ENCODE measurements around the gene MPP3. TPM values are rescaled to one million over a fixed set of nuclear protein-coding genes. Genes with fewer than 3 reads are reported as not detected.
"Not testable (repeated sequence)": the region's sequence is repeated elsewhere in the genome, so short reads cannot be mapped to it uniquely, and the experiment has no call there.

MPP3 gene
- total RNA-seq, 1 donor from 2014 or later, result 30.2 TPM

DNA sequence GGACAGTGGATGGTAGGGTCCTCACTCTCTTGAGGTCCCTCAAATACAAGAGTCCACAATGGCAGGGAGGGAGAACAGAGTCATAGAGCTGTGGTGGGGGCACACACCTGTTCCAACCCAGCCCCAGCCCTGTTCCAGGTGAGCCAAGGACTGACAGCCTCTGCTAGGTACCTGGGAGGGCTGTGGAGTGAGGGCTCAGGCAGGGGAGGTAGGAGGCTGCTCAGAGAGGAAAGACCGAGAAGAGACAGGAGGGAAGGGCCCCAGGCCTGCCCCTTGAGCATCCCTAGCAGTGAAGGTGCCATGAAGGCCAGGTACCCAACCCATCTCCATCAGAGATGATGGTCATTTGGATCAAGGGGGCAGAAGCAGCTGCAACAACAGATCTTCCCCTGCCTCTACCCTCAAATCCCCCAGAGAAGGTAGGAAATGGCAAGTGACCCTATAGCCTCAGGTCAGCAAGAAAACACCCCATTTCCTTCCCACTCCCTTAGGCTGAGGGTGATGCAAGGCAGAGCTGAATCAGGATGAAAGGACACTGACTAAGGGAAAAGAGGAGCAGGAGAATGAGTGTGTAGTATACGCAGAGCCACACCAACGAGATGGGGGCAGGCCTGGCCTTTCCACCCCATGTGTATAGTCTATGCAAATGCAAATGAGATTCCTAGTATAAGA lies 42.7 kb upstream of the MPP3 start:
- H3K4me3 ChIP-seq, result no peak overlapping the region
- no peaks in the 10 kb centered on the region for H3K27me3 ChIP-seq
- no peaks in the 10 kb centered on the region for H3K36me3 ChIP-seq
- TF ChIP-seq, protein P1, sequence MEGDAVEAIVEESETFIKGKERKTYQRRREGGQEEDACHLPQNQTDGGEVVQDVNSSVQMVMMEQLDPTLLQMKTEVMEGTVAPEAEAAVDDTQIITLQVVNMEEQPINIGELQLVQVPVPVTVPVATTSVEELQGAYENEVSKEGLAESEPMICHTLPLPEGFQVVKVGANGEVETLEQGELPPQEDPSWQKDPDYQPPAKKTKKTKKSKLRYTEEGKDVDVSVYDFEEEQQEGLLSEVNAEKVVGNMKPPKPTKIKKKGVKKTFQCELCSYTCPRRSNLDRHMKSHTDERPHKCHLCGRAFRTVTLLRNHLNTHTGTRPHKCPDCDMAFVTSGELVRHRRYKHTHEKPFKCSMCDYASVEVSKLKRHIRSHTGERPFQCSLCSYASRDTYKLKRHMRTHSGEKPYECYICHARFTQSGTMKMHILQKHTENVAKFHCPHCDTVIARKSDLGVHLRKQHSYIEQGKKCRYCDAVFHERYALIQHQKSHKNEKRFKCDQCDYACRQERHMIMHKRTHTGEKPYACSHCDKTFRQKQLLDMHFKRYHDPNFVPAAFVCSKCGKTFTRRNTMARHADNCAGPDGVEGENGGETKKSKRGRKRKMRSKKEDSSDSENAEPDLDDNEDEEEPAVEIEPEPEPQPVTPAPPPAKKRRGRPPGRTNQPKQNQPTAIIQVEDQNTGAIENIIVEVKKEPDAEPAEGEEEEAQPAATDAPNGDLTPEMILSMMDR (IDR thresholded peaks at IDR 0.05), result no peak
- TF ChIP-seq POLR2A (IDR thresholded peaks at IDR 0.05) (no peak), POLR2AphosphoS5 (IDR thresholded peaks at IDR 0.05; ENCODE audit: insufficient read depth in 1 of 2, low read depth in 1 of 2) (no peak)
- intact Hi-C loops (cut with DNase I), result no loop called here
- DNase-seq (ENCODE audit: extremely low spot score in 2 of 2), result no peak
- no peaks in the 10 kb centered on the region for H3K4me1 ChIP-seq
- no peaks in the 10 kb centered on the region for H3K9me3 ChIP-seq
- H3K27ac ChIP-seq, result no peak overlapping the region

GRCh38 chr17:43874293-43874692 lies 41.3 kb upstream of the MPP3 start:
- Histone ChIP-seq H3K27ac (no peak overlapping the region), H3K36me3 (no peaks in the 10 kb centered on the region), H3K4me1 (no peaks in the 10 kb centered on the region), H3K9me3 (no peaks in the 10 kb centered on the region), H3K4me3 (no peak overlapping the region), H3K27me3 (no peaks in the 10 kb centered on the region)
- TF ChIP-seq, protein P1 (IDR thresholded peaks at IDR 0.05), result no peak
- TF ChIP-seq POLR2A (IDR thresholded peaks at IDR 0.05) (no peak), POLR2AphosphoS5 (IDR thresholded peaks at IDR 0.05; ENCODE audit: insufficient read depth in 1 of 2, low read depth in 1 of 2) (no peak)
- intact Hi-C loops (cut with DNase I), result no loop called here
- no peak for DNase-seq (ENCODE audit: extremely low spot score in 2 of 2)

GRCh38 chr17:43873815-43874214 lies 40.9 kb upstream of the MPP3 start:
- TF ChIP-seq POLR2AphosphoS5 (IDR thresholded peaks at IDR 0.05; ENCODE audit: insufficient read depth in 1 of 2, low read depth in 1 of 2), result no peak
- no peak overlapping the region for H3K27ac ChIP-seq
- intact Hi-C loops (cut with DNase I), result no loop called here

DNA sequence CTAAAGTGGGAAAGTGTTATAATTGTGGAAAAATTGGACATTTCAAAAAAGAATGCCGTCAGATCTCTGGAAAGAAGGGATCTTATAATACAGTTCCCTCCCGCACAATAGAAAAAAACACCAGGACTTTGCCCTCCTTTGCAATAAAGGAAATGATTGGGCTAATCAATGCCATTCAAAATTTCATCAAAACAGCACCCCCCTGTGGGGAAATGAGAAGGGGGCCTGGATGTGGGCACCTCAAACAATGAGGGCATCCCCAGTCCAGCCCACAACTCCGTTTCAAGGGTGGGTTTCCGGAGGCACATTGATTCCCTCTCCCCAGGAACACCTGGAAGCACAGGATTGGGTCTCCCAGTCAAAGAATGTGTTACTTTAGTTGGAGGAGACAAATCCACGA lies 40.1 kb upstream of the MPP3 start:
- no peak for DNase-seq (ENCODE audit: extremely low spot score in 2 of 2)
- no peaks in the 10 kb centered on the region for H3K4me1 ChIP-seq
- H3K27me3 ChIP-seq, result no peaks in the 10 kb centered on the region
- H3K27ac ChIP-seq, result no peak overlapping the region
- intact Hi-C loops (cut with DNase I), result no loop called here
- H3K36me3 ChIP-seq, result no peaks in the 10 kb centered on the region
- TF ChIP-seq, protein P1 (IDR thresholded peaks at IDR 0.05), result no peak
- TF ChIP-seq POLR2AphosphoS5 (IDR thresholded peaks at IDR 0.05; ENCODE audit: insufficient read depth in 1 of 2, low read depth in 1 of 2) (no peak), POLR2A (IDR thresholded peaks at IDR 0.05) (no peak)
- no peak overlapping the region for H3K4me3 ChIP-seq
- no peaks in the 10 kb centered on the region for H3K9me3 ChIP-seq

More at GRCh38 chr17:43873815-43874214, 40.9 kb upstream of the MPP3 start:
- H3K36me3 ChIP-seq, result no peaks in the 10 kb centered on the region
- no peak for DNase-seq (ENCODE audit: extremely low spot score in 2 of 2)
- no peaks in the 10 kb centered on the region for H3K27me3 ChIP-seq
- H3K4me1 ChIP-seq, result no peaks in the 10 kb centered on the region
- H3K4me3 ChIP-seq, result no peak overlapping the region
- H3K9me3 ChIP-seq, result no peaks in the 10 kb centered on the region

GRCh38 chr17:43871946-43872690 lies 39.2 kb upstream of the MPP3 start:
- Histone ChIP-seq H3K4me3 (no peak overlapping the region), H3K27ac (no peak overlapping the region), H3K36me3 (no peaks in the 10 kb centered on the region), H3K27me3 (no peaks in the 10 kb centered on the region), H3K4me1 (no peaks in the 10 kb centered on the region), H3K9me3 (no peaks in the 10 kb centered on the region)
- no peak for TF ChIP-seq POLR2A (IDR thresholded peaks at IDR 0.05)
- no peak for DNase-seq (ENCODE audit: extremely low spot score in 2 of 2)
- intact Hi-C loops (cut with DNase I), result no loop called here

DNA sequence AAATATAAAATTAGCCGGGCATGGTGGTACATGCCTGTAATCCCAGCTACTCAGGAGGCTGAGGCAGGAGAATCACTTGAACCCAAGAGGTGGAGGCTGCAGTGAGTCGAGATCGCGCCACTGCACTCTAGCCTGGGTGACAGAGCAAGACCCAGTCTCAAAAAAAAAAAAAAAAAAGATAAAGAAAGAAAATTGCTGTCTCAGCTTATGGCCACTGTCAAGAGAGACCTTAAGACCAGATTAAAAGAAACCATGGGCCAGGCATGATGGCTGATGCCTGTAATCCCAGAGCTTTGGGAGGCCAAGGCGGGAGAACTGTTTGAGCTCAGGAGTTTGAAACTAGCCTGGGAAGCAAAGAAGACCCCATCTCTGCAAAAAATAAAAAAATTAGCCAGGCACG lies 36.1 kb upstream of the MPP3 start:
- H3K27ac ChIP-seq; H3K27me3 ChIP-seq; H3K4me1 ChIP-seq; intact Hi-C loops (cut with DNase I); H3K4me3 ChIP-seq; H3K36me3 ChIP-seq; H3K9me3 ChIP-seq; DNase-seq (ENCODE audit: extremely low spot score in 2 of 2): not testable (repeated sequence)
